Measurements from ENCODE around the gene KCNN3.

DNA sequence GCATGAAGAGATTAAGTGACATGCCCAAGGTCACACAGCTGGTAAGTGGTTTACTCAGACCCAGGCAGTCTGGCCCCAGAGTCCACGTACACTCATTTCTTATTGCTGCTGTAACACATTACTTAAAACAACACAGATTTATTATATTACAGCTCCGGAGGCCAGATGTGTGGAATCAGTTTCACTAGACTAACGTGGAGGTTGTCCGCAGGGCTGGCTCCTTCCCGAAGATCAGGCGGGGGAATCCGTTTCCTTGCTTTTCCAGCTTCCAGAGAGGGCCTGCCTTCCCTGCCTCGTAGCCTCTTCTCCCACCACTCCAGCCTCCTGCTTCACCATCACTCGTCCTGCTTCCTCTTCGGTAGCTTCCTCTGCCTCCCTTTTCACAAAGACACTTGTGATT, 81.2 kb downstream of the KCNN3 start:
- TF ChIP-seq OSR1 (CRISPR knock-in tag; IDR thresholded peaks at IDR 0.05) (no peak), ESRRG (CRISPR knock-in tag; IDR thresholded peaks at IDR 0.05) (no peak), ZFP30 (CRISPR knock-in tag; IDR thresholded peaks at IDR 0.05) (no peak), ZNF8 (CRISPR knock-in tag; IDR thresholded peaks at IDR 0.05) (no peak), TOX (CRISPR knock-in tag; IDR thresholded peaks at IDR 0.05; ENCODE audit: borderline replicate concordance) (no peak), ARNTL (CRISPR knock-in tag; IDR thresholded peaks at IDR 0.05; ENCODE audit: borderline replicate concordance, low read depth) (no peak), SNAI2 (CRISPR knock-in tag; IDR thresholded peaks at IDR 0.05) (no peak), ZC3H10 (CRISPR knock-in tag; IDR thresholded peaks at IDR 0.05) (no peak), ZNF565 (CRISPR knock-in tag; conservative IDR thresholded peaks at IDR 0.05; ENCODE audit: low read depth) (no peak), RARB (CRISPR knock-in tag; IDR thresholded peaks at IDR 0.05) (no peak)
- TF ChIP-seq, protein P1, sequence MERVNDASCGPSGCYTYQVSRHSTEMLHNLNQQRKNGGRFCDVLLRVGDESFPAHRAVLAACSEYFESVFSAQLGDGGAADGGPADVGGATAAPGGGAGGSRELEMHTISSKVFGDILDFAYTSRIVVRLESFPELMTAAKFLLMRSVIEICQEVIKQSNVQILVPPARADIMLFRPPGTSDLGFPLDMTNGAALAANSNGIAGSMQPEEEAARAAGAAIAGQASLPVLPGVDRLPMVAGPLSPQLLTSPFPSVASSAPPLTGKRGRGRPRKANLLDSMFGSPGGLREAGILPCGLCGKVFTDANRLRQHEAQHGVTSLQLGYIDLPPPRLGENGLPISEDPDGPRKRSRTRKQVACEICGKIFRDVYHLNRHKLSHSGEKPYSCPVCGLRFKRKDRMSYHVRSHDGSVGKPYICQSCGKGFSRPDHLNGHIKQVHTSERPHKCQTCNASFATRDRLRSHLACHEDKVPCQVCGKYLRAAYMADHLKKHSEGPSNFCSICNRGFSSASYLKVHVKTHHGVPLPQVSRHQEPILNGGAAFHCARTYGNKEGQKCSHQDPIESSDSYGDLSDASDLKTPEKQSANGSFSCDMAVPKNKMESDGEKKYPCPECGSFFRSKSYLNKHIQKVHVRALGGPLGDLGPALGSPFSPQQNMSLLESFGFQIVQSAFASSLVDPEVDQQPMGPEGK (CRISPR knock-in tag; IDR thresholded peaks at IDR 0.05; ENCODE audit: borderline replicate concordance), result no peak
- TF ChIP-seq, protein P2, sequence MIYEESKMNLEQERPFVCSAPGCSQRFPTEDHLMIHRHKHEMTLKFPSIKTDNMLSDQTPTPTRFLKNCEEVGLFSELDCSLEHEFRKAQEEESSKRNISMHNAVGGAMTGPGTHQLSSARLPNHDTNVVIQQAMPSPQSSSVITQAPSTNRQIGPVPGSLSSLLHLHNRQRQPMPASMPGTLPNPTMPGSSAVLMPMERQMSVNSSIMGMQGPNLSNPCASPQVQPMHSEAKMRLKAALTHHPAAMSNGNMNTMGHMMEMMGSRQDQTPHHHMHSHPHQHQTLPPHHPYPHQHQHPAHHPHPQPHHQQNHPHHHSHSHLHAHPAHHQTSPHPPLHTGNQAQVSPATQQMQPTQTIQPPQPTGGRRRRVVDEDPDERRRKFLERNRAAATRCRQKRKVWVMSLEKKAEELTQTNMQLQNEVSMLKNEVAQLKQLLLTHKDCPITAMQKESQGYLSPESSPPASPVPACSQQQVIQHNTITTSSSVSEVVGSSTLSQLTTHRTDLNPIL (CRISPR knock-in tag; IDR thresholded peaks at IDR 0.05; ENCODE audit: low read depth), result no peak
- TF ChIP-seq, protein P3, sequence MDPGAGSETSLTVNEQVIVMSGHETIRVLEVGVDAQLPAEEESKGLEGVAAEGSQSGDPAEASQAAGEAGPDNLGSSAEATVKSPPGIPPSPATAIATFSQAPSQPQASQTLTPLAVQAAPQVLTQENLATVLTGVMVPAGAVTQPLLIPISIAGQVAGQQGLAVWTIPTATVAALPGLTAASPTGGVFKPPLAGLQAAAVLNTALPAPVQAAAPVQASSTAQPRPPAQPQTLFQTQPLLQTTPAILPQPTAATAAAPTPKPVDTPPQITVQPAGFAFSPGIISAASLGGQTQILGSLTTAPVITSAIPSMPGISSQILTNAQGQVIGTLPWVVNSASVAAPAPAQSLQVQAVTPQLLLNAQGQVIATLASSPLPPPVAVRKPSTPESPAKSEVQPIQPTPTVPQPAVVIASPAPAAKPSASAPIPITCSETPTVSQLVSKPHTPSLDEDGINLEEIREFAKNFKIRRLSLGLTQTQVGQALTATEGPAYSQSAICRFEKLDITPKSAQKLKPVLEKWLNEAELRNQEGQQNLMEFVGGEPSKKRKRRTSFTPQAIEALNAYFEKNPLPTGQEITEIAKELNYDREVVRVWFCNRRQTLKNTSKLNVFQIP (CRISPR knock-in tag; IDR thresholded peaks at IDR 0.05; ENCODE audit: borderline replicate concordance, low read depth), result no peak

Measured in SK-N-SH treated with all-trans-retinoic acid at 6 μM for 48 hours (cell line).